ENCODE results near the gene MSGN1. TPM values are rescaled to one million over a fixed set of nuclear protein-coding genes. Genes with fewer than 3 reads are reported as not detected.

Gene MSGN1
- total RNA-seq, 1 experiment from 2014 or later, result not detected

DNA sequence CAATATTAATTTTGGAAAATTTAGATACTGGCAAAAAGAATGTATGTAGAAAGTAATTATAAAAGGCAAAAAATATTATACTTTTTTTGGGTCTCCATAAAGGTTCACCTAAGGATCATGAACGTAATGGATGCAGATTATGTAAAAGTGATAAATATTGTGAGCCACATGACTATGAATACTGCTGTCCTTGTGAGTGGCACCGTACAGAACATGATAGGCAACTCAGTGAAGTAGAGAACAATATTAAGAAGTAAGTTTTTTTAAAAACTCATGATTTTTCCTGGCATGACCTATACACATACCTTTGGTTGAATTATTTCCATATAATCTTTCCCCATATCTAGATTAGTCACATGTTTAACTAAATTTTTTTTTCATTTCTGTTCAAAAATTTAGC is 43.7 kb upstream of the MSGN1 start:
- BruUV-seq (replicated peaks), result no TSS peak
- DNase-seq (ENCODE audit: low spot score), result no peak
- intact Hi-C loops (cut with micrococcal nuclease; ENCODE audit: unreplicated experiment), result no loop called here
- H3K27me3 ChIP-seq (replicated peaks; ENCODE audit: insufficient read depth, low read depth, low read length, poor library complexity), result no peaks in the 10 kb centered on the region
- no peak overlapping the region for H3K27ac ChIP-seq (ENCODE audit: low read depth, low read length, poor library complexity, severe bottlenecking)
- ChIA-PET CTCF (no interaction called here), POLR2A (ENCODE audit: low non-redundant PET) (no interaction called here)
- TF ChIP-seq, protein P1, sequence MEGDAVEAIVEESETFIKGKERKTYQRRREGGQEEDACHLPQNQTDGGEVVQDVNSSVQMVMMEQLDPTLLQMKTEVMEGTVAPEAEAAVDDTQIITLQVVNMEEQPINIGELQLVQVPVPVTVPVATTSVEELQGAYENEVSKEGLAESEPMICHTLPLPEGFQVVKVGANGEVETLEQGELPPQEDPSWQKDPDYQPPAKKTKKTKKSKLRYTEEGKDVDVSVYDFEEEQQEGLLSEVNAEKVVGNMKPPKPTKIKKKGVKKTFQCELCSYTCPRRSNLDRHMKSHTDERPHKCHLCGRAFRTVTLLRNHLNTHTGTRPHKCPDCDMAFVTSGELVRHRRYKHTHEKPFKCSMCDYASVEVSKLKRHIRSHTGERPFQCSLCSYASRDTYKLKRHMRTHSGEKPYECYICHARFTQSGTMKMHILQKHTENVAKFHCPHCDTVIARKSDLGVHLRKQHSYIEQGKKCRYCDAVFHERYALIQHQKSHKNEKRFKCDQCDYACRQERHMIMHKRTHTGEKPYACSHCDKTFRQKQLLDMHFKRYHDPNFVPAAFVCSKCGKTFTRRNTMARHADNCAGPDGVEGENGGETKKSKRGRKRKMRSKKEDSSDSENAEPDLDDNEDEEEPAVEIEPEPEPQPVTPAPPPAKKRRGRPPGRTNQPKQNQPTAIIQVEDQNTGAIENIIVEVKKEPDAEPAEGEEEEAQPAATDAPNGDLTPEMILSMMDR (conservative IDR thresholded peaks at IDR 0.05; ENCODE audit: low read depth, low read length), result no peak
- TF ChIP-seq EZH2 (IDR thresholded peaks at IDR 0.05; ENCODE audit: borderline replicate concordance, low read depth, low read length, poor library complexity, severe bottlenecking), result no peak
- H3K4me1 ChIP-seq (ENCODE audit: insufficient read depth, low read length, poor library complexity, severe bottlenecking), result no peaks in the 10 kb centered on the region
- H3K4me3 ChIP-seq (ENCODE audit: low read depth, low read length, poor library complexity, severe bottlenecking), result no peak overlapping the region
- H3K36me3 ChIP-seq (ENCODE audit: insufficient read depth, low read length, poor library complexity, severe bottlenecking), result peaks cover 62% of the 10 kb centered on the region
- H3K9me3 ChIP-seq (ENCODE audit: low read depth, low read length, poor library complexity, severe bottlenecking), result no peaks in the 10 kb centered on the region

- no TSS peak for BruUV-seq (replicated peaks)
- intact Hi-C loops (cut with micrococcal nuclease; ENCODE audit: unreplicated experiment), result no loop called here
- H3K27me3 ChIP-seq (replicated peaks; ENCODE audit: insufficient read depth, low read depth, low read length, poor library complexity), result no peaks in the 10 kb centered on the region
- H3K27ac ChIP-seq (ENCODE audit: low read depth, low read length, poor library complexity, severe bottlenecking), result no peak overlapping the region
- H3K36me3 ChIP-seq (ENCODE audit: insufficient read depth, low read length, poor library complexity, severe bottlenecking), result peaks cover 24% of the 10 kb centered on the region
- ChIA-PET POLR2A (ENCODE audit: low non-redundant PET) (no interaction called here), CTCF (no interaction called here)
- H3K4me3 ChIP-seq (ENCODE audit: low read depth, low read length, poor library complexity, severe bottlenecking), result no peak overlapping the region
- no peaks in the 10 kb centered on the region for H3K4me1 ChIP-seq (ENCODE audit: insufficient read depth, low read length, poor library complexity, severe bottlenecking)
- H3K9me3 ChIP-seq (ENCODE audit: low read depth, low read length, poor library complexity, severe bottlenecking), result no peaks in the 10 kb centered on the region
- no peak for DNase-seq (ENCODE audit: low spot score)
- TF ChIP-seq, protein P1 (conservative IDR thresholded peaks at IDR 0.05; ENCODE audit: low read depth, low read length), result no peak
- TF ChIP-seq EZH2 (IDR thresholded peaks at IDR 0.05; ENCODE audit: borderline replicate concordance, low read depth, low read length, poor library complexity, severe bottlenecking), result no peak
Measured at GRCh38 chr2:17780546-17780945, 35.7 kb upstream of the MSGN1 start.

DNA sequence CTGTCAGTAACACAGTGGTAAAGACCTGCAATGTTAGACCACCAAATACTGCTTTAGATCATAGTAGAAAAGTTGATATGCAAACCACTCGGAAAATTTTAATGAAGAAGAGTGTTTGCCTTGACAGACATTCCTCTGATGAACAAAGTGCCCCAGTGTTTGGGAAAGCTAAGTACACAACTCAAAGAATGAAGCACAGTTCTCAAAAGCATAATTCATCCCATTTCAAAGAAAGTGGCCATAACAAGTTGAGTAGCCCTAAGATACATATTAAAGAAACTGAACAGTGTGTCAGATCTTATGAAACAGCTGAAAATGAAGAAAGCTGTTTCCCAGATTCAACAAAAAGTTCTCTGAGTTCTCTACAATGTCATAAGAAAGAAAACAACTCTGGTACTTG is 34.8 kb upstream of the MSGN1 start:
- Histone ChIP-seq H3K27ac (ENCODE audit: low read depth, low read length, poor library complexity, severe bottlenecking) (no peak overlapping the region), H3K36me3 (ENCODE audit: insufficient read depth, low read length, poor library complexity, severe bottlenecking) (peaks cover 21% of the 10 kb centered on the region), H3K4me3 (ENCODE audit: low read depth, low read length, poor library complexity, severe bottlenecking) (no peak overlapping the region), H3K27me3 (replicated peaks; ENCODE audit: insufficient read depth, low read depth, low read length, poor library complexity) (no peaks in the 10 kb centered on the region), H3K9me3 (ENCODE audit: low read depth, low read length, poor library complexity, severe bottlenecking) (no peaks in the 10 kb centered on the region), H3K4me1 (ENCODE audit: insufficient read depth, low read length, poor library complexity, severe bottlenecking) (no peaks in the 10 kb centered on the region)
- ChIA-PET CTCF (no interaction called here), POLR2A (ENCODE audit: low non-redundant PET) (no interaction called here)
- TF ChIP-seq, protein P1 (conservative IDR thresholded peaks at IDR 0.05; ENCODE audit: low read depth, low read length), result no peak
- no peak for TF ChIP-seq EZH2 (IDR thresholded peaks at IDR 0.05; ENCODE audit: borderline replicate concordance, low read depth, low read length, poor library complexity, severe bottlenecking)
- intact Hi-C loops (cut with micrococcal nuclease; ENCODE audit: unreplicated experiment), result no loop called here
- no peak for DNase-seq (ENCODE audit: low spot score)
- TSS peak; percentile 2 for BruUV-seq (replicated peaks)

Measured in A673 (cell line).